DMS 273 treated with DMSO at 0.1 percent for 48 hours (cell line): ENCODE data around the gene CELSR2.
"Not testable (repeated sequence)": the region's sequence is repeated elsewhere in the genome, so short reads cannot be mapped to it uniquely, and the experiment has no call there.

ENCODE experiments used
- DNase-seq: peaks from one replicate; lab custom pipeline; 2025; lab: John Stamatoyannopoulos, UW

The CELSR2 gene

GRCh38 chr1:109280862-109281261, 31.5 kb downstream of the CELSR2 start:
- DNase-seq: no peak

DNA sequence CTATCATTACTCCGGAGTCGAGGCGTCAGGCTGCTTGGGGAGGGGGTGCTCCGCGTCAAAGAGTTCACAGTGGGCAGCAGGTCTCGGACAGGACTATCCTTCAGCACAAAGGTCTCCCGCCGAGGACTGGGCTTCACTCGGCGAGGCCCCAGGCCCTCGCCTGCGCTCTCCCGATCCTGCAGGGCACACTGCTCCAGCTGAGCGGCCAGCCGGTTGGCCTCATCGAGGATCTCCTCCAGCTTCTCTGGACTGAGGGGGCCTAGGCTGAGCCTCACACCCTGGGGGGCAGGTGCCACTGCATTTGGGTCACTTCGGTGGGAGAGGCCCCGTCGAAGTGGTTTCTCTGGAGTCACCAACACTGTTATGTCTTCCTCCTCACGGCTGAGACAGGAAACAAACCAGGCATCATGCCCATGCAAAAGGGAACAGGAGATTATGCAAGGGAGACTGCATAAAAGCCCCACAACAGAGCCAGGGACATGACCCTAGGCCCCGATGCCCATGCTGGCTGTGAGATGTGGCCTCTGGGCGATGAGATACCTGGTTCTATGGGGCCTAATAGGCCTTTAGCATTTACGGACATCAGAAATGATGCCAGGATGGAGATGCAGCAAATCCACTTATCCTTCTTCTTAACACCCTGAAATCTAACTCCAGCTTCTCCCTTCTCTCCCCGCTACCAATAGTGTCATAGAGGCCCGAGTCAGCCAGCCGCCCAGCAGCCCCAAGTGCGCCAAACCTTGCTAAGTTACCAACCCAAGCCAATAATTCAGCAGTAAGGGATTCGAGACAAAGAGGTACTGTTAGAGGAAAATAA, 32.5 kb downstream of the CELSR2 start:
- DNase-seq: no peak

DNA sequence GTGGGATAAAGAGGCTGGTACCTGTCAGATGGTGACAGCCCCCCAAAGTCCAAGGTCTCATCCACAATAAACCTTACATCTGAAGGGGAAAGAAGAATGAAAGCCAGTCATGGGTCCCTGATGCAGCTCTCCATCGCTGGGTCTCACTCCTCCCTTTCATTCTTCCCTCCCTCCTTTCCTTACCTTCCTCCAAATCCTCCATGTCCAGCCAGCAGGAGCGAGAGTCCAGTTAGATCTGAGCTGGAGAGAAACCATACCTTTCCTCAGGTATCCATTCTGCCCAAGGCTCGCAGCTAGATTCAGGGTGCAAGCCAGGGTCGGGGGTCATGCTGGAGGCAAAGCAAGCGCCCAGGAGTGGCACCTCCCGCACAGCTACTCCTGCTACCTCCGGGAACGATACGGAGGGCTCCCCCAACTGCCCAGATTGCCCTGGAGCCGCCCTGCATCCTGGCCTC, 33.2 kb downstream of the CELSR2 start:
- no peak for DNase-seq

- peak; percentile 95 for DNase-seq
Measured at GRCh38 chr1:109282952-109283747, 33.8 kb downstream of the CELSR2 start, which contains the start of gene PSRC1. Gene PSRC1, minus strand, starts transcription at chr1:109283145.

- DNase-seq: peak; percentile 59
Measured at GRCh38 chr1:109283748-109284600, 34.6 kb downstream of the CELSR2 start.

DNA sequence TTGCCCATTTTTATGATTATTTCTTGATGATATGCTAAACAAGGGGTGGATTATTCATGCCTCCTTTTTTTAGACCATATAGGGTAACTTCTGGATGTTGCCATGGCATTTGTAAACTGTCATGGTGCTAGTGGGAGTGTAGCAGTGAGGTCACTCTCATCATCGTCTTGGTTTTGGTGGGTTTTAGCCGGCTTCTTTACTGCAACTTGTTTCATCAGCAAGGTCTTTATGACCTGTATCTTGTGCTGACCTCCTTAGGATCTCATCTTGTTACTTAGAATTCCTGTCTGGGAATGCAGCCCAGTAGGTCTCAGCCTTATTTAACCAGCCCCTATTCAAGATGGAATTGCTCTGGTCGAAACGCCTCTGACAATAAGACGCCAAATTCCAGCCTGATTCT, 37.4 kb downstream of the CELSR2 start:
- not testable (repeated sequence) for DNase-seq

DNA sequence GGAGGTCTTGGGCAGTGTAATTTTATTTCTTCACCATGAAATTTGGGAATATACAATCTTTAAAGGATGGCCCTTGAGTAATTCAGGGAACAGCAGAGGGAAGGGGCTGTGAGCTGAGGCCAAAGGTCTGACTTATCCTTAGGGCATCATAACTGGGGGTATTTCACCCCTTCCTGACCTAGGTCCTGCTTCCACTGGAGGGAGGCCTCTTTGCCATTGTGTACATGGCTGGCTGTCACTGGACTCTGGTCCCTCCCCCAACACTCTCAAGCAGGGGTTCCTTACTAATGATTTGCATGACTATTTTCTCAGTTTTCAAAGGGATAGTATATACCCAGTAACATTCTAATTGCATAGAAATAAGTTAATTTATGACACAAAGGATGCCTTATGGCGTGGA, 40.8 kb downstream of the CELSR2 start:
- no peak for DNase-seq

DNA sequence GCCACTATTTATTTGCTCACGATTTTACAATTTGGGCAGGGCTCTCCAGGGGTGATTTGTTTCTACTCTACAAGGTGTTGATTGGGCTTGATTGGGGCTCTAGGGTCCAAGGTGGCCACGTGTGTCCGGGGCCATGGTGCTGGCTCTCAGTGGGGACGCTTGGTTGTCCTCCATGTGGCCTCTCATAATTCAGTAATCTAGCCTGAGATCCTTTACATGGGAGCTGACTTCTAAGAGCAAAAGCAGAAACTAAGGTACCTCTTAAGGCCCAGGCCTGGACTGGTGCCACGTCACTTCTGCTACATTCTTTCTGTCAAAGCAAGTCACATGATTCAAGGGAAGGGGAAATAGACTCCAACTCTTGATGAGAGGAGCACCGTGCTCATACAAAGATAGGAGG, 41.7 kb downstream of the CELSR2 start:
- DNase-seq: no peak

GRCh38 chr1:109292364-109292763, 43.0 kb downstream of the CELSR2 start:
- no peak for DNase-seq

GRCh38 chr1:109293026-109293425, 43.7 kb downstream of the CELSR2 start:
- DNase-seq: no peak

DNA sequence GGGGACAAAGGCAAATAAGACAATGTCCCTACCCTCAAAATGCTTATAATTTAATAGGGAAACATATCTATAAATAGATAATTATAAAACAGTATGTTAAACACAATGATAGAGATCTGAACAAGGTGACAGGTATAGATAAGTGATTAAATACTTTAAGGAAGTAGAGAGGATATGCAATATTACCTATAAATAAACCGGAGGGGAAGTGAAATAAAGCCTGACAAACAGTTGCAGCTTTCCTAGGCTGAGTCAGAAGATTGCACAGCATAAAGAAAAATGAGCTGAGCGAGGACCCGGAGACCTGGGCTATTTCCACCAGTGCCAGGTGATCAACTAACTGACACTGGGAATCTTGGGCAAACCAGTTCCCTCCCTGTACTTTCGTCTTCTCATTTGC, 45.1 kb downstream of the CELSR2 start:
- DNase-seq: no peak

DNA sequence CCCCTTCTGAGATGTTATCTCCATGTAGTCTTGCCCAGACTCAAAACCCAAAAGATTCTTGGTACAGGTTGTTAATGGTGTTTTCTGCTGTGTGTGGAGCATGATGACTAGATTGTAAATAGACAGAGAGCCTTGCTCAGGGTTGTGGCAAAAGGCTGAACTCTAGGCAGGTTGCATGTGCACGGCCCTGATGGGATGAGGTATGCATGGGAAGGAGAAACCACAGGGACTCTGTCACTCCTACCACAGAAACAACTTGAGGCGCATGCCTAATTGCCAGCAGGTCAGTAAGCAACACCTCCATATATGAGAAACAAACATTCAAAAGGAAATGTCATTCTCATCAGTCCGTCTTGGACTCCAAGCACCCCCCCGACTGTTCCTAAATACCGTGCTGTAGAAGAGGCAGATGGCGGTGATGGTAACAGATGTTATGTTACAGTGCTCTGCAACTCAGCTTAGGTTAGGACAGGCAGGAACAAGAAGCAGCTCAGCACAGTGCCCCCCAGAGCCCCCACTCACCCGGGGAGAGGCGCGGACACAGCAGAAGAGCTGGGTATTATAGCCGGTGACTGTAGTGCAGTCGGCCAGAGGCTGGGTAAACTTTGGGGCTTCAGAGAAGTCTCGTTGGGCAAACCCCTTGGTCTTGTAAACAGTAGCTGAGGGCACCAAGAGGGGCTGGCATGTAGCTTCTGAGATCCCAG, 46.5 kb downstream of the CELSR2 start:
- DNase-seq: peak; percentile 96

DNA sequence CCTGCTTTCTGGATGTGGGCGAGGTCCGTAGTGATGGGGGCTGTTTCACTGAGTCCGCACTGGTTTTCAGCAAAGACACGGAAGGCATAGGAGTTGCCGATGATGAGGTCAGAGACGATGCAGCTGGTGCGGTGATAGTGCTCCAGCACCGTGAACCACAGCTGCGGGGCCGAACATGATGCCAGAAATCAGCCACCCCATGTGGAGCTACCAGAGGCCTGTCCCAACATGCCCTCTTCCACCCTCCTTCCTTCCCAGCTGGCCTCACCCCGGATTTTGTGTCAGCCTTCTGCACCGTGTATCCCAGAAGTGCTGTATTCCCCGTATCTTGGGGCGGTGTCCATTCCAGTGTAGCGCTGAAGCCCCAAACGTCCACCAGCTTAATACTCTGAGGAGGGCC, 47.4 kb downstream of the CELSR2 start:
- peak; percentile 87 for DNase-seq

DNA sequence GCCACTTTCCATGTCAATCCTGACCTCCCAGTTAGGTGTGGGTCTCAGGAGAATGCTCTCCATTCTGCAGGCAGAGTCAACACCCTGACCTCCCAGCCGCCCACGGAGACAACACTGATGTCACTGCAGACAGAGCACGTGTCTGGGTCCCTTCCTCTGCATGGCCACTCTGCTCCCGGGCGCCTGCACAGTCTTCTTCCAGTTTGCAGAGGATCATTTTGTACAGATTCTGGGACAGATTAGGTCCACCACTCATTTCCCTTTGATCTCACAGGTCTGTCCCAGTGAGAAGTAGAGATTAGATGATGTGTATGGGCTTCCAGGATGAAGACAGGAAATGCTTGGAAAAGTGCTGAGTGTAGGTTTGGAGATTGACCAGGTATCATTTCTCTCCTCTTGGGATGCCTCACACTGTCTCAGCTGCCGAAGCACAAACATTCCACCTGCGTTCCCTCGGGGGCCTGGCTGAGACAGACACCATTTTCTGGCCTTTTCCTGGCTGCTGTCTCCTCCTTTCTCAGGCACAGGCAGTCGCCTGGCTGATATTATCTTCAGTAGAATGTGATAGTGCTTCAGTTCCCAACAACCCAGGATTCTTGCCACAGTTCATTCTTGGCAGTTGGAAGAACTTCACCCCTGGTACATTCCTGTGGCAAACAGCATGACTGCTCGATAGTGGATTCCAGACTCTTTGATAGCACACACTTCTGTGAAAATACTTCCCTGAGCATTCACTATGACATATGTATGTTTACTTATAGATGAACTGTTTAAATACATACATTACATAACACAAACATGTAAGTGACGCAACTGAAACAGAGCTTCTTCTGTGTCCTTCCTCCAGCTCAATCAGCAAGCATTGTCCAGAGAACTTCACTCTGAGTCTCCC, 49.6 kb downstream of the CELSR2 start:
- DNase-seq: no peak

- no peak for DNase-seq
Measured at GRCh38 chr1:109299558-109300343, 50.4 kb downstream of the CELSR2 start.

- no peak for DNase-seq
Measured at GRCh38 chr1:109300650-109301151, 51.4 kb downstream of the CELSR2 start.

DNA sequence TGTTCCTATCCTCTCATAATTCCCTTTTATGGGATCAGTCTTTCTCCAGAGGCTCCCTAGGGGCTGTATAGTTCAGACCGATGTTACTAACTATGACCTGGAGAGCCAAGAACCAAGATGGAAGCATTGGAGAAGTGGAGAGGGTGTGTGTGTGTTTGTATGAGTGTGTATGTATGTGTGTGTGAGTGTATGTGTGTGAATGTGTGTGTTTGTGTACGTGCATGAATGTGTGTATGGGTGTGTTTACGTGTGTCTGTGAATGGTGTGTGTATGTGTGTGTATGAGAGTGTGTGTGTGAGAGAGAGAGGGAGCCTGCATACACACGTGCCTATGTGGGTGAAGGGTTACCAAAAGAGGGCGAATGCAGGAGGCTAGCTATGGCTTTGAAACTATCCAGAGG, 52.5 kb downstream of the CELSR2 start:
- DNase-seq: no peak

DNA sequence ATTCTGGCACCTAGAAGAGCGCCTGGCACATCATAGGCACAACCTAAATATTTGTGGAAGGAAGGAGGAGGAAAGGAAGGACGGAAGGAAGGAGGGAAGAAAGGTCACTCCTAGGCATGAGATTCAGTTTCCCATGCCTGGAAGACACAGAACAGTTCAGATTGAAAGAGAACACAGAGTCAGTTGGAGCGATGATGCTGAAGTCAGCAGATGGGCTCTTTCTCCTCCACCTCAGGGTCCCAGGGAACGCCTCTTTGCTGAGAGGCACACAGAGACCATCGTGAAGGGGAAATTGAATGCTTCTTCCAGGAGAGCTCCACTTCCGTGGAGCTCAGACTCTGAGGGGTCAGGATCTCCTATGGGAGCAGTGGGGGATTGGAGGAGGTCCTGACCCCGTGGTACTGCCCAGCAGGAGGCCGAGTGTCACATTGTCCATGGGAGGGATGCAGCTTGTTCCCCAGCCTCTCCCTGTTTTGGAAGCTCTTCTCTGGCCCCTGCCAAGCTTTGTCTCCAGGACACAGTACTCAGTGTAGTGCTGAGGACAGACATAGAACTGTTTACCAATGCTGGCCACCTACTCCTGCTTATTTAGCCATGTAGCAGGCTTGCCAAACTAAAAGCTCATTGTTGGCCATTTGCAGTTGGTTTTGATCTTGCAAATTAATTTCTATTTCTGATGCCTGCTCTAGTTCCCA, 55.0 kb downstream of the CELSR2 start:
- DNase-seq: no peak

DNA sequence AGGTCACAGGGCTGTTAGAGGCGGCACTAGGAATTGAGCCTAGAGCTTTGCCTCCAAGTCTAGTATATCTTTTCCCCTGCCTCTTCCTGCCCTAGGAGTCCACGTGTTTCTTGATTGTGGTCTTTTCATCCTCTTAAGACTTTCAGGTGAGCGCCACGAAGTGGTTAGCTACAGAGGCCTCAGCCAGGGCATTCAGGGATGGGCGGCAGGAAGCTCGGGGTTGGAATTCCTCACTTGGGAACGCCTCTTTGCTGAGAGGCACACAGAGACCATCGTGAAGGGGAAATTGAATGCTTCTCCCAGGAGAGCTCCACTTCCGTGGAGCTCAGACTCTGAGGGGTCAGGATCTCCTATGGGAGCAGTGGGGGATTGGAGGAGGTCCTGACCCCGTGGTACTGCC, 56.7 kb downstream of the CELSR2 start:
- not testable (repeated sequence) for DNase-seq
